Neutrophil (primary cell): ENCODE results near the gene DCC.

Source experiments
- H3K27ac ChIP-seq: fragments of 200-600 bp; sonication (generic); 2 replicates; pipeline ENCODE4 v1.5.1; 2016; ENCODE audit warnings: mild to moderate bottlenecking, moderate library complexity
- H3K27me3 ChIP-seq: fragments of 200-600 bp; sonication (generic); 2 replicates; pipeline ENCODE4 v1.6.0; 2016; ENCODE audit warnings: mild to moderate bottlenecking
- H3K36me3 ChIP-seq: fragments of 200-600 bp; sonication (generic); 2 replicates; pipeline ENCODE4 v1.5.1; 2017
- H3K4me1 ChIP-seq, 2 experiments: fragments of 200-600 bp in 1 of 2; sonication (generic) in 1 of 2; 1 replicate in 1 of 2; 2 replicates in 1 of 2; pipeline versions ENCODE4 v1.5.1 to v1.6.1; 2013 to 2016; ENCODE audit warnings: low read depth in 1 of 2, low read length in 1 of 2, mild to moderate bottlenecking in 1 of 2, moderate library complexity in 1 of 2; ENCODE audit not compliant: control insufficient read depth in 1 of 2, insufficient read depth in 1 of 2
- H3K4me3 ChIP-seq, 2 experiments: fragments of 200-600 bp in 1 of 2; sonication (generic) in 1 of 2; 1 replicate in 1 of 2; 2 replicates in 1 of 2; pipeline ENCODE4 v1.5.1; 2013 to 2016; ENCODE audit warnings: low read depth in 1 of 2, low read length in 1 of 2, mild to moderate bottlenecking in 1 of 2, moderate library complexity in 1 of 2
- H3K9me3 ChIP-seq: fragments of 200-600 bp; sonication (generic); 2 replicates; pipeline ENCODE4 v1.5.1; 2016
- CTCF ChIP-seq: fragments of 200-600 bp; sonication (generic); IDR thresholded peaks from 2 replicates; pipeline ENCODE4 v1.5.1; 2016; ENCODE audit warnings: antibody characterized with exemption

The DCC gene

DNA sequence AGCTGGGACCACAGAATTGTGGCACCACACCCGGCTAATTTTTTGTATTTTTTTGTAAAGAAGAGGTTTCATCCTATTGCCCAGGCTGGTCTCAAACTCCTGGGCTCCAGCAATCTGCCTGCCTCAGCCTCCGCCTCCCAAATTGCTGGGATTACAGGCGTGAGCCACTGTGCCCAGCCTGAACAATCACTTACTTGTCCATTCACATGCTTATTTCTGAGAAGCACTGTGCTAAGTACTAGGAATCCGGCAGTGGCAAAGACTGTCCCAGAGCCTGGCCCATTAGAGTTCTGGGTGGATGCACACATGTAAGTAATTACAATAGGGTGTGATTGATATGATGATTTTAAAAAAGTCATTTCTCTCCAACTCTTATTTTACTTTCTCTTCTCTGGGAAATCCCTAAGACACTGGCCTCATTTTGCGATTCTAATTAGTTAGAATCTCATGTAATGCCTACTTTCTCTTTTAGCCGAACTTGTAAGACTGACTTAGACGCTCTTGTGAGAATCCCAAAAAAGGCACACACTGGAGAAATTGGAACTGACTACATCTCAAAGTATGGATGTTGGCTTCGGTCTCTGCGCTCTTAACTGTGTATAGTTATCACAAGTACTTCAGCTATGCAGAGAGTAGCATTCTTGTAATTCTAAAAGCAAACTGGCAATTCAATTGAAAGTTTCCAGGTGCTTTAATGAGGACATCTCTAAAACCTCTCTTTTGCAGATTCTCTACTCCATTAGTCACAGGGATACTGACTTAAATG, 567.7 kb downstream of the DCC start:
- TF ChIP-seq CTCF, result no peak
- Histone ChIP-seq H3K27ac (no peak overlapping the region), H3K9me3 (no peaks in the 10 kb centered on the region), H3K36me3 (no peaks in the 10 kb centered on the region), H3K4me3 (no peak overlapping the region), H3K4me1 (no peaks in the 10 kb centered on the region), H3K27me3 (no peaks in the 10 kb centered on the region)

- Histone ChIP-seq H3K36me3 (no peaks in the 10 kb centered on the region), H3K27ac (no peak overlapping the region), H3K9me3 (no peaks in the 10 kb centered on the region), H3K4me3 (no peak overlapping the region), H3K4me1 (no peaks in the 10 kb centered on the region), H3K27me3 (no peaks in the 10 kb centered on the region)
- TF ChIP-seq CTCF, result no peak
These were observed 574.2 kb downstream of the DCC start for GRCh38 chr18:52914148-52914547.

- H3K4me1 ChIP-seq, result no peaks in the 10 kb centered on the region
- H3K36me3 ChIP-seq, result no peaks in the 10 kb centered on the region
- TF ChIP-seq CTCF, result no peak
- H3K27ac ChIP-seq, result no peak overlapping the region
- H3K4me3 ChIP-seq, result no peak overlapping the region
- H3K9me3 ChIP-seq, result no peaks in the 10 kb centered on the region
- H3K27me3 ChIP-seq, result no peaks in the 10 kb centered on the region
These were observed 580.7 kb downstream of the DCC start for GRCh38 chr18:52920665-52921064.

- Histone ChIP-seq H3K4me1 (no peaks in the 10 kb centered on the region), H3K4me3 (no peak overlapping the region), H3K27ac (no peak overlapping the region), H3K27me3 (no peaks in the 10 kb centered on the region), H3K36me3 (no peaks in the 10 kb centered on the region), H3K9me3 (no peaks in the 10 kb centered on the region)
- no peak for TF ChIP-seq CTCF
These were observed 593.4 kb downstream of the DCC start for GRCh38 chr18:52933356-52933755.

- Histone ChIP-seq H3K36me3 (no peaks in the 10 kb centered on the region), H3K27me3 (no peaks in the 10 kb centered on the region), H3K4me3 (no peak overlapping the region), H3K4me1 (no peaks in the 10 kb centered on the region), H3K27ac (no peak overlapping the region), H3K9me3 (no peaks in the 10 kb centered on the region)
- no peak for TF ChIP-seq CTCF
These were observed 596.9 kb downstream of the DCC start for GRCh38 chr18:52936931-52937330.
